ENCODE results near the gene HEXD.

The HEXD gene

DNA sequence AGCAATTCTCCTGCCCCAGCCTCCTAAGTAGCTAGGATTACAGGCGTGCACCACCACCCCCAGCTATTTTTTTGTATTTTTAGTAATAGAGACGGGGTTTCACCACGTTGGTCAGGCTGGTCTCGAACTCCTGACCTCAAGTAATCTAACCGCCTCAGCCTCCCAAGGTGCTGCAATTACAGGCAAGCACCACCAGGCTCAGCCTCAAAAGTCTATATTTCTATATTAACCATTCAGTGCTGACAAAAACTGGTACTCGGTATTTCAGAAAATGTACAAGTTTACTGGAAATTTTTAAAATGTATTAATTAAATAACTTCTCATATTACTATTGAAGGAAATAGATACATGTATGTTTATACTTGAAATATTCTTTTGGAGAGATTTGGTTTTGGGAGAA lies 1.4 kb upstream of the HEXD start:
- DNase-seq, result no peak

DNA sequence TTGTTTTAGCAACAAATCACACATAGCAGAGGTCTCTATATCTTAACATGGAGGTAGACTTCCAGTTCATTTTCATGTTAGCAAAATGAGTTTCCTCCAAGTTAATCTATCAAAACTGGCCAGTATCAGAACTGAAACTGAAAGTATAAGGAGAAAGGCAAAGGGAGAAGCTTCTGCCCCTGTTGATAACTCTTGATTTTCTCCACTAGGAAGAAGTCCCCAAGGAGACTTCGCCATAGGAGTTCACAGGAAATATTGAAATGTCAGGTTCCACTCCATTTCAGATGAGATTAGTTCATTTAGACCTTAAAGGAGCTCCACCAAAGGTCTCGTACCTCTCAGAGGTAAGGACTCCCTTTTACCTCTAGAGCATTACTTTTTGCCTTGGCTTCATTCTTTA lies 1.4 kb downstream of the HEXD start:
- DNase-seq, result no peak

DNA sequence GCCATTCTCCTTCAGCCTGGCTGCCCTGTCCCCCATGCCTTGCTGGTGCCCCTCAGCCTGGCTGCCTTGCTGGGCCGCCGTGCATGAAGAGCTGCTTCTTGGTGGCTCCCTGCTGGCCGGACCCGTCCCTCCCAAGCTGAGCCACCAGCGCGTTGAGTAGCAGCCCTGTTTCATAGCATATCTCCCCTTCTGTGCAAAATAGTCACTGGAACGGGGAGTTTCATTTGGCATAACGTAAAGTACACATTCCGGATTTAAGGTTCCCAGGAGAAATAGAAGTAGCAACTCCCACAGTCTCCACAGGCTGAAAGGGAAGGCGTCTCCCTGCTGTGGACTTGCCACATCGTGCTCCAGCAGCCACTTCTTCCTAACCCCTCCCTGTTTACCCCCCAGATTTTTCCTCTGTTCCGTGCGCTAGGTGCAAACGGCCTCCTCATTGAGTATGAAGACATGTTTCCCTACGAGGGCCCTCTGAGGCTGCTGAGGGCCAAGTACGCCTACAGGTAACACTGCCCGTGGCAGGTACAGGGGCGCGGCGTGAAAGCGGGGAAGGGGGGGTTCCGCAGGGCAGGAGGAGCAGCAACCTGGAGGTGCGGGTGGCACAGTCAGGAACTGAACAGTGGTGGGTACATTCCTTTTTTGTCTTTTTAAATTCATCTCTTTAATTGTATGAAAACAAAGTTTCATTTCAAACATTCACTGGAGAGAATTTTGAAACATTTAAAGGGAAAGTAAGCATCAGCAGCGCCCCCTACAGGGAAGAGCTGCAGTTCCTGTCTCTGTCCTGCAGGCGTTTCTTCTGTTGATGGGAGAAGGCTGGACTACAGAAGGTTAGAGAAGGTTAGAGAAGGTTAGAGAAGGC lies 6.1 kb downstream of the HEXD start:
- DNase-seq, result no peak

DNA sequence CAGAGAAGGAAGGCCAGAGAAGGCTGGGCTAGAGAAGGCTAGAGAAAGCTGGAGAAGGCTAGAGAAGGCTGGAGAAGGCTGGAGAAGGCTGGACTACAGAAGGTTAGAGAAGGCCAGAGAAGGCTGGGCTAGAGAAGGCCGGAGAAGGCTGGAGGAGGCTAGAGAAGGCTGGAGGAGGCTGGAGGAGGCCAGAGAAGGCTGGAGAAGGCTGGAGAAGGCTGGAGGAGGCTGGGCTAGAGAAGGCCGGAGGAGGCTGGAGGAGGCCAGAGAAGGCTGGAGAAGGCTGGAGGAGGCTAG lies 6.7 kb downstream of the HEXD start:
- no peak for DNase-seq

DNA sequence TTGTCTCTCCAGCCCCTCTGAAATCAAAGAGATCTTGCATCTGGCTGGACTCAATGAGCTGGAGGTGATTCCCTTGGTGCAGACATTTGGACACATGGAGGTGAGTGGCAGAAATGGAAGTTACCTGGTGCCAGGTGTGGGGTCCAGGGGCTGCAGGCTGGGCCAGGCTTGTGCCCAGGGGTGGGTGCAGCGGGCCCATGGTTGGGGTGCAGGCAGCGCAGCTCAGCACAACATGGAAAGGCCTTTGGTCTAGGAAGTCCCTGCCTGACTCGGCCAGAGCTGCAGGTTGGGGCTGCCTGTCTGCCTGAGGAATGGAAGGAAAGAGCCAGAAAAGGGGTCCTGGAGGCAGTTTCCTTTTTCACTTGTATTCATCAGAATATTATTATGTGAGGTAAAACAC lies 10.4 kb downstream of the HEXD start:
- no peak for DNase-seq

DNA sequence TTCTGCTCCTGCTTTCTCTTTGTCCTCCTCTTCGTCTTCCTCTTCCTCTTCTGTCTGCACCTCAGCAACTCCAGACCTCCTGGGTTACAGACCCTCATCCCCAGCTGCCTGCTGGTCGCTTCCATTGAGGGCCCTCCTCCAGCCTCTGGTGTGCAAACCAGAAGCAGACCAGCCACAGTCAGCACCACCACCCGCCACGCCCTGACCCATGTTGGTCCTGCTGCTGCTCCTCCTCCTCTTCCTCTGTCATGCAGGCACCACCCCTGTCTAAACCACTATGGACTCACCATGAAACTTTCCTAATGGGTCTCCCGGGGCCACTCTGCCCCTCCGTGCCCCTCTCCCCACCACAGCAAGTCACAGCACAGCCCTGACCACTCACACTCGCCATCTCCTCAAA lies 11.7 kb downstream of the HEXD start:
- no peak for DNase-seq

DNA sequence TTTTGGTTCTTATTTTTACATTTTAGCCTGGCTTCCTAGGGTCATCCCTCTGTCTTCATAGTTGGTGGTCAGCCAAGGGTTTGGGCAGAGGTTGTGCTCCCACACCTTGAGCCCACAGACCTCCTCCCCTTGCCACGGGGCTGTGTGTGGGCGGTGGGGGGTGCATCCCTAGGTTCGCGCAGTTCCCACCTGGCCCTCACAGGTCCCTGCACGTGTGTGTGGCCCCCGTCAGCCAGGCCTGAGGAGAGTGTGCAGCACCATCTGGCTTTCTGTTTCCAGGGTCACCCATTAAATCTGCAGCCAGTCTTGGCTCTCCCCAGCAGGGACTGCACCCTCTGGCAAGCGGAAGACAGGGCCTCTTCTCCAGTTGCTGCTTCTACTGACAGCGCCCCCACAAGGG lies 13.9 kb downstream of the HEXD start:
- DNase-seq, result no peak

DNA sequence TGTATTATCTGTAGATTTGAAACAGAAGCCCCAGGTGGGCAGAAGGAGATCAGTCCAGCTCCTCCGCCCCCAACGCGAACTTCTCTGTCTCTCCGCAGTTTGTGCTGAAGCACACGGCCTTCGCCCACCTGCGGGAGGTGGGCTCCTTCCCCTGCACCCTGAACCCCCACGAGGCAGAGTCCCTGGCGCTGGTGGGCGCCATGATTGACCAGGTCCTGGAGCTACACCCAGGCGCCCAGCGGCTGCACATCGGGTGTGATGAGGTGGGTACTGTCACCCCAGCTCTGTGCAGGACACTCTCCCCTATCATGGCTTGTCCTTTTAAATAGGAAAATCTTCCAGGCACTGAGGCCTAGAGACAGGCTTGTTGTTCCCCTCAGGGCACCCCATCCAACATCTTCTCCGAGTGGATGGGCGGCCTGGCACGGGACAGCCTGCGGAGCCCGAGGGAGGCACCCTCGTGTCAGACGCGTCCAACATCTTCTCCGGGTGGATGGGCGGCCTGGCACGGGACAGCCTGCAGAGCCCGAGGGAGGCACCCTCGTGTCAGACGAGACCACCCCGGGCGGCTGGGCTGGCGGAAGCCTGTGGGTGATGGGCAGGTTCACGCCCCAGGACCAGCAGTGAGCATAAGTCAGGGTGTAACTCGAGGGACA lies 15.5 kb downstream of the HEXD start:
- no peak for DNase-seq

DNA sequence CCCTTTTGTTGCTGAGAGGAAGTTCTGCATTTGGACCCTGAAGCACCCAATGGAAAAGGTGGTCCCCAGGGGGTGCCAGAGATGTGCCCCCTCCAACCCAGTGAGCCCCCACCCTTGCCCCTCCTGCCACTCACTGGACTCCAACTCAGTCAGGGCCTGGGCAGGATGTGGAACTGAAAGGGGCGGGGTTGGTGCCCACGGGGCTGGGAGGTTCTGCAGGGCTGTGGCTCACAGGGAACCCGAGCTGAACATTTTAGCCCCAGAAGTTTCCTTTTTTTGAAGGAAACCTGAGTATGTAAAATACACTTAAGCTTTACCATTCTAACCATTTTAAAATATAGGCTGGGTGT lies 16.0 kb downstream of the HEXD start:
- DNase-seq, result no peak

DNA sequence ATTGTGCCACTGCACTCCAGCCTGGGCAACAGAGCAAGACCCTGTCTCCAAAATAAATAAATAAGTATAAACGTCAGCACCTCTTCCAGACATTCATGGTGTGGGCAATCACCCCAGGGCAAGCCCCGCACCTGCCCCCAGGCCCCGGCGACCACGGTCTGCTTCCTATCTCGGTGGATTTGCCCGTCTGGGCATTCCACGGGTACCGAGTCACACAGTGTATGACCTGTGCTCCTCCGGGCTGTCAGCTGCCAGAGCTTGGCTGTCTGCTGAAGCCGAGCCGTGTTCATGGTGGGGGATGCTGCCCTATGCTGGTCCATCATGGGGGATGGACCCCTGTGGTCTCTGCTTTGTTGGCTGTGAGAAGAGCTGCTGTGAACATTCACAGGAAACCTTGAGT lies 17.0 kb downstream of the HEXD start:
- no peak for DNase-seq

DNA sequence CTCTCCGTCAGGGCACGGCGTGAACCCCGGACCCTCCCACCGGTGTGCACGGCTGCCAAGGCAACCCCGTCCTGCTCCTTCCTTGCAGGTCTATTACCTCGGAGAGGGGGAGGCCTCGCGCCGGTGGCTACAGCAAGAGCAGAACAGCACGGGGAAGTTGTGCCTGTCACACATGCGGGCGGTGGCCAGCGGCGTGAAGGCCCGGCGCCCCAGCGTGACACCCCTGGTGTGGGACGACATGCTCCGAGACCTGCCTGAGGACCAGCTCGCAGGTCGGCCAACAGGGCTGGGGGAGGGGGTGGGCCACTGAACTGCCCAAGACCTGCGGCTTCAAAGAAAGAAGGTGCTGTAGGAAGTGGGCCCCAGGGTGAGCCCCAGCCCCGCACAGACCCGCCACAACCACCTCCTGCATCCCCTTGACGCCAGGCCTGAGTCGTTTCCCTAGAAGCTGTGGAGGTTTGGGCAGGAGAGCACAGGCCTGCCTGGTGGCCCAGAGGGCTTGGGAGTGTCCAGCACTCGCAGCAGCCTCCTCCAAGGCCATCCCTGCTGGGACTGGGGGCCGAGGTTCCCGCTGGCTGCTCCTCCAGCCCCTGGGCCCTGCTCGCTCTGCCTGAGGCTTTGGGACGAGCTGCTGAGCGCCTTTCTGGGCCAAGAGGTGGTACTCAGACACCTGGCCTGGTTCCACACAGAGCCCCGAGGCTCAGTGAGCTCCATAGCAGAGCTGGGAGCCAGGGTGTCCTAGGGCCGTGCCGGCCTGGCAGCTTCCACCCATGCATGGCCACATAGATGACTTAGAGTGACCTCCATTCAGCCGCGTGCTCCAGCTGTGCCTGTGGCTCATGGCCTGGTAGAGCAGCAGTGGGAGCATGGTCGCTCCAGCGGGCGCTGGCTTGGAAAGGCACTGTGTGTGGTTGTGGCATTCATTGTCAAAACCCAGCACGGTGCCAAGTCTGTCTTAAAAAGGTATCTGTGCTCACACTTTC lies 17.7 kb downstream of the HEXD start:
- DNase-seq, result no peak

DNA sequence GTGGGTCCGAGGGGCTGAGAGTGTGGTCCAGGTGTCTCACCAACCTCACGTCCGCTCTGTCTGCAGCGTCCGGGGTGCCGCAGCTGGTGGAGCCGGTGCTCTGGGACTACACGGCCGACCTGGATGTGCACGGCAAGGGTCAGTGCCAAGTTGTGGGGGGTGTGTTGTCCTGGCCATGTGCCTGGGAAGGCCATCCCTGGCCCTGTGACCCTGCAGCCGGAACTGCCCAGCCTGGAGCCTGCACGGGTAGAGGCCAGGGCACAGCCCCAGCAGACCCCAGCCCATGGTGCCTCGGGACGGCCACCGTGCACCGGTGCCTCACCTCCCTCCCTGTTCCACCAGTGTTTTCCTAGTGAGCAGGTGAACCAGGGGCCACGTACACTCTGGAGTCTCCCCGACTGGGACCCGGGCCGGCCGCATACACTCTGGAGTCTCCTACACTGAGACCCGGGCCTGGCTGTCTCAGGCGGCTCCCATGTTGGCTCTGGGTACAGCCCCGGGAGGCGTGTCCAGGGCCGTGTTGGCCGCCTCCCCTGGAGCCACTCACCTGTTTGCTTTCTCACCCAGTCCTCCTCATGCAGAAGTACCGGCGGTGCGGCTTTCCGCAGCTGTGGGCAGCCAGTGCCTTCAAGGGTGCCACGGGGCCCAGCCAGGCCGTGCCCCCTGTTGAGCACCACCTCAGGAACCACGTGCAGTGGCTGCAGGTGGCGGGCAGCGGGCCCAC lies 18.6 kb downstream of the HEXD start:
- no peak for DNase-seq

DNA sequence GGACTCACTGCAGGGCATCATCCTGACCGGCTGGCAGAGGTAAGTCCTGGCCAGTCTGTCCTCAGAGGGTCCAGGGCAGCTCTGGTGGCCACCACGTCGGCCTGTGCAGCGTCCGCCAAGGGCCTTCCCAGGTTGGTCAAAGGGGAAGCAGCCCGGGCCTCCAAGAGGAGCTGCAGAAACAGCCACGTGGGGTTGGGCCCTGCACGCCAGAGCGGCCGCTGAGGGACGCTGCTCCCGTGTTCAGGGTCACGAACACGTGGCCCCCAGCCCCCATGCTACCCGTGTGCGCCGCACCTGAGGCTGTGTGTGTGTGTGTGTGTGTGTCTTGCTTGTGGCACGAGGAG lies 19.1 kb downstream of the HEXD start:
- no peak for DNase-seq

DNA sequence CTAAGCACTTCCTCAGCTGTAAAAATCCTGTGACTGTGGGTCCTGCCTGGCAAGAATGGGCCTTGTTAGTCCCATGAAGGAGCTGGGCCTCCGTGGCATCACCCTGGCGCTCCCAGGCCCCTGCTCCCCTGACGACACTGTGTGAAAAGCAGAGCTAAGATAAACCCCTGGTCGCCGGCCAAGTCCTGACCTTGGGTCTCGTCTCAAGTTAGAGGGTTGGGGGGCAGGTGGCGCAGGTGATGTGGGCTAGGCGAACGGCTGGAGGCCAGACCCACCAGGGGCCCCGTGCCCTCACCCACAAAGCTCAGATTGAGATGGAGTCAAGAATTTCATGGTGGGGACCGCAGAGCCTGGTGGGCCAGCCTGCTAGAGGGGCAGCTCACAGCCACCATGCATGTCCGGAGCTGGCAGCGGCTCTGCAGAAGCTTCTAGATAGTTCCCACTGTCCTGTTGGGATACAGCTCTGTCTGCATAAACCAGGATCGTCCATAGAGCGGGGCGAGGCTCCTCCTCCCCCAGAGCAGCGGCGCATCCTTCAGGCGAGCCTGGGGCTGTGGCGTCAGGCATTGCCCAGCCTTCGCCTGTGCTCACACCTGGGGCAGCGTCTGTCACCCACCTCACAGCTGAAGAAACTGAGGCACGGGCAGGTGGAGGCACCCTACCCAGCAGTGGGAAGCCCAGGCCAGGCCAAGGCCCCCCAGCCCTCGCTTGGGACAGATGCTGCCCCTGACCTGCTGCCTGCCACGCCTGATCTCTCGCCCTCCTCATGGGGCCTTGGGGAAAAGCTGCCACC lies 20.4 kb downstream of the HEXD start:
- no peak for DNase-seq

DNA sequence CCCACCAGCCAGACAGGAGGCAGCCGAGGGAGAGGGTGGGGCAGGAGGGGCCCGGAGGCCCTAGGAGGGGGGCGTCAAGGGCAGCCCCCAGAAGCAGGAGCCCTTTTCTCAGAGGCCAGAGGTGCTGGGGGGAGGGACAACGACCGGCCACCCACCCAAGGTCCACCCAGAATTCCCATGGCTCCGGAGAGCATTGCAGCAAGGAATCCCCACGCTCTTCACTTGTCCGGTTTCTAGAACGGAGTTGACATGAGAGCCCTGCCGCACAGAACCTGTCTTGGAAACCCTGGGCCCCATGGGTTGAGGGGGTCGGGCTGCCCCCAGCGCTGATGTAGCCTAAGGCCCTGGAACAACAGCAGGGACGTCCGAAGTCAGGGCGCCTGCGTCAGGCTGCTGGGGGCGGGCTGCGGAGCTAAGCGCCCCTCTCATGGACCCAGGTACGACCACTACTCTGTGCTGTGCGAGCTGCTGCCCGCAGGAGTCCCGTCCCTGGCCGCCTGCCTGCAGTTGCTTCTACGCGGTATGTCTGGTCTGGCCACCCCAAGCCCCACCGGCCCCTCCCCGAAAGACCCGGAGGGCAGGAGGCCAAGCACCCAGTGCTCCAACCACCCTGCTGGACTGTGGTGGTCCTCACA lies 21.2 kb downstream of the HEXD start:
- DNase-seq, result no peak

DNA sequence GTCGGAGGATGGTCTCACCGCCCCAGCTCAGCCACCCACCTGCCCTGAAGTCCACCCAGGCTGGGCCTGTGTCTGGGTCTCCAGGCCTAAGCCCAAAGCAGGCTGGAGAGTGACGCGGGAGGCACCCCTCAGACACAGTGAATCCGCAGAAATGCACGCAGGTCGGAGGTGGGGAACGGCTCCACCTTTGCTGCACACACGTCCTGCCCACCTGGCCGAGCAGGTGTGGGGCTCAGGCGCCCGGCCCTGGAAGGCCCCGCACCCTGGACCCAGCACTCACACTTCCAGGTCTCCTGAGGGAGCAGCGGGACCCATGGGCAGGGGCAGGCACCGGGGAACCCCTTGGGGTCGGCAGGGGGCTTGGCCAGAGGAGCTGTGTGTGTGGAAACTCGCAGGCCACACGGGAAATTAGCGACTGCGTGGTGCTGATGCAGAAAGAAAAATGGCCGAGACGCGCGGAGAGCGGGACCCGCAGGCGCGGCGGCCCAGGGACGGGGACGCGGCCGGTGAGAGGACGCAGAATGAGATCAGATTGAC lies 21.8 kb downstream of the HEXD start:
- DNase-seq, result no peak

DNA sequence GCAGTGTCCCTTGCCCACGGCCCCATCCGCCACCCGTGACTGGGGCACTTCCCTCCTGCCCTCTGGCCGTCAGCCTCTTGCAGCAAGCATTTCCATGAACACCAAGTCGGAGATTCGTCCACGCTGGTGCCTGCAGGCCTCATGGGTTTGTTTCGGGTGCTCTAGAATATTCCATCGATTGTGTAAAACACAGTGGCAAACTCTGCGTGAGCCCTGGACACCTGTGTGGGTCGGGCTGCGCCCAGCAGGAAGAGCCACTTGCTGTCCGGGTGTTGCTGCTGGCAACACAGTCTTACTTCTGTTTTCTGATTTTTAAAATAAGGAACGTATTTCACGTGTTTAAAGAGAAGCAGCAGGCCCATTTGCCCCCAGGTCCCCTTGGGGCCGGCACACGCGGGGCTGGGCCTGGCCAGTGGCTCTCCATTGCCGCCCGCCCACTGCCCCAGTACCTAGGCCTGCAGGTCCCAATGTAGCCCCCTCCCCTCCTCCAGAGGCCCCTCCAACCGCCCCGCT lies 22.4 kb downstream of the HEXD start:
- DNase-seq, result no peak

DNA sequence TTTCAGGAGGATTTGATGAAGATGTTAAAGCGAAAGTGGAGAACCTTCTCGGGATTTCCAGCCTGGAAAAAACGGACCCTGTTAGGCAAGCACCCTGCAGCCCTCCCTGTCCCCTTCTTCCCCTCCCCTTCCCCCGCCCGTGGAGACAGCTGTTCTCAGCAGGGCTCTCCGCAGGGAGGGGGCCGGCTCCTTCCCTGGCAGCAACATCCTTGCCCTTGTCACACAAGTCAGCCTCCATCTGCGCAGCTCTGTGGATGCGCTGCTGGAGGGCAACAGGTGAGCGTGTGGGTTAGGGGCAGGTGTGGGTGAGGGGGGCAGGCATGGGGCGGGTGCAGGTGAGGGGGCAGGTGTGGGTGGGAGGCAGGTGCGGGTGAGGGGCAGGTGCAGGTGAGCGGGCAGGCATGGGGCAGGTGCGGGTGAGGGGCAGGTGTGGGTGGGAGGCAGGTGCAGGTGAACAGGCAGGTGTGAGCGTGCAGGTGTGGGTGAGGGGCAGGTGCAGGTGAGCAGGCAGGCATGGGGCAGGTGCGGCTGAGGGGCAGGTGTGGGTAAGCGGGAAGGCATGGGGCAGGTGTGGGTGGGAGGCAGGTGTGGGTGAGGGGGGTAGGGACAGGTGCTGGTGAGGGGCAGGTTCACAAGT lies 23.0 kb downstream of the HEXD start:
- peak; percentile 41 for DNase-seq

DNA sequence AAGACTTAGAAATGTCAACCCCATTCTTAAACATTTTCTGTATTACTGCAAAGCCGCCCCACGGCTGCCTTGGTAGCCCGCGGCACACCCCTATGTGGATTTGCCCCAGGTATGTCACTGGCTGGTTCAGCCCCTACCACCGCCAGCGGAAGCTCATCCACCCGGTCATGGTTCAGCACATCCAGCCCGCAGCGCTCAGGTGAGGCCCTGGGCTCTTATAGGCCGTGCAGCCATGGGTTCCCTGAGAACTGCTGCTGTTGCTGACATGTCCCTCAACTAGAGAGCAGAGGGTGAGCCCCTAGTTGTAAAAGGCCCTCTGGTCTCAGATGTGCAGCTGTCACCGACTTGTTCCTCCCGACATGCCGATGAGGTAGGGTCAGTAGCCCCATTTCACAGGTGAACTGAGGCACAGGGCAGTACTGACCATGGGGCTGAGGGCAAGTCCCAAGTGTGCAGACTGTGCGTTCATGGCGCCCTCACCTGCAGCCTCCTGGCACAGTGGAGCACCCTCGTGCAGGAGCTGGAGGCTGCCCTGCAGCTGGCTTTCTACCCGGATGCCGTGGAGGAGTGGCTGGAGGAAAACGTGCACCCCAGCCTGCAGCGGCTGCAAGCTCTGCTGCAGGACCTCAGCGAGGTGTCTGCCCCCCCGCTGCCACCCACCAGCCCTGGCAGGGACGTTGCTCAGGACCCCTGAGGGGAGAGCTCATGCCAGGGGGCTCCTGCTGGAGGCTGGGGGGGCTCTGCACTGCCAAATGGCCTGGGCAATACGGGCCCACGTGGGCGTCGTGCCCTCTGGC lies 23.7 kb downstream of the HEXD start:
- no peak for DNase-seq
